Panc1 (cell line): ENCODE data around the gene ZFYVE26. TPM values are rescaled to one million over a fixed set of nuclear protein-coding genes. Genes with fewer than 3 reads are reported as not detected.

Experiments used
- ATAC-seq: fragments of 200-7000 bp; cut with Tn5 transposase; 2 replicates; pipeline ENCODE4 v1.9.1; 2020; ENCODE audit warnings: mild to moderate bottlenecking, moderate library complexity
- BruUV-seq: library from RNA; stranded (reverse); fragments of 400-500 nt; replicated peaks from 2 replicates; lab custom pipeline; 2021; lab: Mats Ljungman, UMichigan
- CTCF ChIA-PET: fragments of 300-600 bp; sonication (Branson Sonifier 250); formaldehyde crosslinking; loops from one replicate; lab custom pipeline; 2022; ENCODE audit warnings: antibody characterized with exemption; lab: Charles Lee
- POLR2A ChIA-PET: fragments of 300-600 bp; sonication (Branson Sonifier 250); formaldehyde crosslinking; loops from one replicate; lab custom pipeline; 2022; ENCODE audit warnings: antibody characterized with exemption; lab: Charles Lee
- DNase-seq: peaks from one replicate; pipeline ENCODE4 v3.0.0-alpha.2; 2010; ENCODE audit warnings: low read depth, low spot score
- H3K27ac ChIP-seq: 2 replicates; pipeline ENCODE4 v1.5.1; 2011; ENCODE audit warnings: mild to moderate bottlenecking, low read length, inconsistent platforms
- H3K27me3 ChIP-seq: fragments of 200-500 bp; sonication (Bioruptor generic); 2 replicates; pipeline ENCODE4 v1.6.0; 2014; ENCODE audit warnings: low read length, inconsistent platforms; ENCODE audit not compliant: control insufficient read depth, insufficient read depth
- H3K36me3 ChIP-seq: fragments of 200-500 bp; sonication (Bioruptor generic); 2 replicates; pipeline ENCODE4 v1.5.1; 2014; ENCODE audit warnings: inconsistent platforms, mild to moderate bottlenecking, low read length, moderate library complexity; ENCODE audit not compliant: control insufficient read depth, insufficient read depth
- H3K4me1 ChIP-seq: 2 replicates; pipeline ENCODE4 v1.5.1; 2011; ENCODE audit warnings: inconsistent platforms, mild to moderate bottlenecking, low read length, moderate library complexity; ENCODE audit not compliant: control insufficient read depth, insufficient read depth
- H3K4me3 ChIP-seq, 2 experiments: 2 replicates each; pipeline ENCODE4 v1.5.1; 2011 to 2012; ENCODE audit warnings: low read depth in 2 of 2, low read length in 2 of 2, mild to moderate bottlenecking in 2 of 2, inconsistent platforms in 1 of 2, moderate library complexity in 1 of 2
- H3K9me3 ChIP-seq: fragments of 200-500 bp; sonication (Bioruptor generic); 2 replicates; pipeline ENCODE4 v1.5.1; 2014; ENCODE audit warnings: low read depth, mild to moderate bottlenecking, inconsistent platforms, low read length, moderate library complexity; ENCODE audit not compliant: control insufficient read depth, insufficient read depth
- POLR2AphosphoS5 ChIP-seq: IDR thresholded peaks from 2 replicates; pipeline ENCODE4 v1.6.1; 2012; ENCODE audit warnings: mild to moderate bottlenecking, low read depth, low read length, moderate library complexity
- SIN3A ChIP-seq: IDR thresholded peaks from 2 replicates; pipeline ENCODE4 v1.6.1; 2012; ENCODE audit warnings: low read depth, mild to moderate bottlenecking, low read length, moderate library complexity, borderline replicate concordance; ENCODE audit not compliant: insufficient read depth
- TCF7L2 ChIP-seq: IDR thresholded peaks from 2 replicates; pipeline ENCODE4 v1.6.1; 2011; ENCODE audit warnings: mild to moderate bottlenecking, low read depth, low read length, inconsistent platforms
- in situ Hi-C: cut with HindIII; loops from 2 replicates; pipeline ENCODE4 v1.10.0; 2016; ENCODE audit warnings: low sequenced_read_pairs, low pct_unique_long_range_greater_than_20kb
- intact Hi-C: fragments of 100-400 bp; cut with micrococcal nuclease; formaldehyde crosslinking; loops from one replicate; pipeline ENCODE4 v1.10.0; 2022; ENCODE audit not compliant: unreplicated experiment
- total RNA-seq: library from RNA; stranded (reverse); gene quantifications from one replicate; pipeline ENCODE4 v1.2.1, GENCODE V29; 2021; ENCODE audit not compliant: unreplicated experiment
- TF ChIP-seq, protein P1 (sequence below), 2 experiments: IDR thresholded peaks; 2 replicates each; pipeline ENCODE4 v1.6.1; 2011 to 2012; ENCODE audit warnings: low read depth in 2 of 2, control low read depth in 1 of 2, low read length in 1 of 2, mild to moderate bottlenecking in 1 of 2, moderate library complexity in 1 of 2; ENCODE audit not compliant: insufficient read depth in 1 of 2
- TF ChIP-seq, protein P2 (sequence below): fragments of 450-650 bp; IDR thresholded peaks from 2 replicates; pipeline ENCODE4 v1.5.1; 2017; ENCODE audit warnings: mild to moderate bottlenecking

The ZFYVE26 gene
- total RNA-seq, 1 experiment from 2014 or later: 17.3 TPM

DNA sequence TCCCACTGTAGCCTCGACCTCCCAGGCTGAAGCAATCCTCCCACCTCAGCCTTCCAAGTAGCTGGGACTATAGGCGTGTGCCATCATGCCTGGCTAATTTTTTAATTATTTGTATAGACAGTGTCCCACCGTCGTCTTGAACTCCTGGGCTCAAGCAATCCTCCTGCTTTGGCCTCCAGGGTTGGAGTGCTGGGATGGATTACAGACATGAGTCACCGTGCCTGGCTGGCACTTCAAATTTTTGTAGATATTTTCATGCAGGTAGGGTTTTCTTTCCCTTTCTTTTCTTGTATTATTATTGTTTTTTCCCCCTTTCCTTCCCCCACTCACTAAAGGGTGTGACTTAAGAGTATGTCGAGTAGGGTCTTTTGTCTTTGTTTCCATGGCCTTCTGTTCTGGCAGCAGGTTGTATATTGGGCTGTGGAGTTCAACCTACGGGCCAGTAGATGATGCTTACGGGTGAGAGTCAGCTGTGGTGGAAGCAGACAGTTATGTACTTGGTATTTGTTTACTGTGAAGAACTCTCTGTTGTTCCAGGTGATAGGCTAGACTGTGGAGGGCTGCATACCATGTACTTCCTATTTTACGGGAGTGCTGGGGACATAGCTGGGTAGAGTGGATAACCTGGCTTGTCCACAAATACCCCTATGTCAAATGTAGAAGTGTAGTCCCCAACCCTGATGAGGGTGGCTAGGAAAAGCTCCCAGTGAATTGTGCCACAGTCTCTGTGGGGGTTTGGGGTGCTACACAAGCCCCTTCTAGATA lies 33.9 kb upstream of the ZFYVE26 start:
- ATAC-seq (no peak), DNase-seq (no peak)
- TF ChIP-seq SIN3A (no peak), POLR2AphosphoS5 (no peak), TCF7L2 (no peak)
- TF ChIP-seq, protein P1, sequence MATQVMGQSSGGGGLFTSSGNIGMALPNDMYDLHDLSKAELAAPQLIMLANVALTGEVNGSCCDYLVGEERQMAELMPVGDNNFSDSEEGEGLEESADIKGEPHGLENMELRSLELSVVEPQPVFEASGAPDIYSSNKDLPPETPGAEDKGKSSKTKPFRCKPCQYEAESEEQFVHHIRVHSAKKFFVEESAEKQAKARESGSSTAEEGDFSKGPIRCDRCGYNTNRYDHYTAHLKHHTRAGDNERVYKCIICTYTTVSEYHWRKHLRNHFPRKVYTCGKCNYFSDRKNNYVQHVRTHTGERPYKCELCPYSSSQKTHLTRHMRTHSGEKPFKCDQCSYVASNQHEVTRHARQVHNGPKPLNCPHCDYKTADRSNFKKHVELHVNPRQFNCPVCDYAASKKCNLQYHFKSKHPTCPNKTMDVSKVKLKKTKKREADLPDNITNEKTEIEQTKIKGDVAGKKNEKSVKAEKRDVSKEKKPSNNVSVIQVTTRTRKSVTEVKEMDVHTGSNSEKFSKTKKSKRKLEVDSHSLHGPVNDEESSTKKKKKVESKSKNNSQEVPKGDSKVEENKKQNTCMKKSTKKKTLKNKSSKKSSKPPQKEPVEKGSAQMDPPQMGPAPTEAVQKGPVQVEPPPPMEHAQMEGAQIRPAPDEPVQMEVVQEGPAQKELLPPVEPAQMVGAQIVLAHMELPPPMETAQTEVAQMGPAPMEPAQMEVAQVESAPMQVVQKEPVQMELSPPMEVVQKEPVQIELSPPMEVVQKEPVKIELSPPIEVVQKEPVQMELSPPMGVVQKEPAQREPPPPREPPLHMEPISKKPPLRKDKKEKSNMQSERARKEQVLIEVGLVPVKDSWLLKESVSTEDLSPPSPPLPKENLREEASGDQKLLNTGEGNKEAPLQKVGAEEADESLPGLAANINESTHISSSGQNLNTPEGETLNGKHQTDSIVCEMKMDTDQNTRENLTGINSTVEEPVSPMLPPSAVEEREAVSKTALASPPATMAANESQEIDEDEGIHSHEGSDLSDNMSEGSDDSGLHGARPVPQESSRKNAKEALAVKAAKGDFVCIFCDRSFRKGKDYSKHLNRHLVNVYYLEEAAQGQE (IDR thresholded peaks at IDR 0.05; ENCODE audit: insufficient read depth in 1 of 2, low read depth in 2 of 2, low read length in 1 of 2): no peak
- TF ChIP-seq, protein P2, sequence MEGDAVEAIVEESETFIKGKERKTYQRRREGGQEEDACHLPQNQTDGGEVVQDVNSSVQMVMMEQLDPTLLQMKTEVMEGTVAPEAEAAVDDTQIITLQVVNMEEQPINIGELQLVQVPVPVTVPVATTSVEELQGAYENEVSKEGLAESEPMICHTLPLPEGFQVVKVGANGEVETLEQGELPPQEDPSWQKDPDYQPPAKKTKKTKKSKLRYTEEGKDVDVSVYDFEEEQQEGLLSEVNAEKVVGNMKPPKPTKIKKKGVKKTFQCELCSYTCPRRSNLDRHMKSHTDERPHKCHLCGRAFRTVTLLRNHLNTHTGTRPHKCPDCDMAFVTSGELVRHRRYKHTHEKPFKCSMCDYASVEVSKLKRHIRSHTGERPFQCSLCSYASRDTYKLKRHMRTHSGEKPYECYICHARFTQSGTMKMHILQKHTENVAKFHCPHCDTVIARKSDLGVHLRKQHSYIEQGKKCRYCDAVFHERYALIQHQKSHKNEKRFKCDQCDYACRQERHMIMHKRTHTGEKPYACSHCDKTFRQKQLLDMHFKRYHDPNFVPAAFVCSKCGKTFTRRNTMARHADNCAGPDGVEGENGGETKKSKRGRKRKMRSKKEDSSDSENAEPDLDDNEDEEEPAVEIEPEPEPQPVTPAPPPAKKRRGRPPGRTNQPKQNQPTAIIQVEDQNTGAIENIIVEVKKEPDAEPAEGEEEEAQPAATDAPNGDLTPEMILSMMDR: no peak
- H3K9me3 ChIP-seq: no peaks in the 10 kb centered on the region
- in situ Hi-C loops: no loop called here
- H3K27me3 ChIP-seq: no peaks in the 10 kb centered on the region
- no peaks in the 10 kb centered on the region for H3K36me3 ChIP-seq
- no TSS peak for BruUV-seq
- ChIA-PET CTCF (no interaction called here), POLR2A (interaction anchor here (0.5 kb wide), 1 partner anchor 763 kb away, joined by 4 read pairs; no protein-coding TSS in a partner anchor)
- H3K4me3 ChIP-seq: no peak overlapping the region
- H3K4me1 ChIP-seq: no peaks in the 10 kb centered on the region
- no peak overlapping the region for H3K27ac ChIP-seq
- intact Hi-C loops: no loop called here

DNA sequence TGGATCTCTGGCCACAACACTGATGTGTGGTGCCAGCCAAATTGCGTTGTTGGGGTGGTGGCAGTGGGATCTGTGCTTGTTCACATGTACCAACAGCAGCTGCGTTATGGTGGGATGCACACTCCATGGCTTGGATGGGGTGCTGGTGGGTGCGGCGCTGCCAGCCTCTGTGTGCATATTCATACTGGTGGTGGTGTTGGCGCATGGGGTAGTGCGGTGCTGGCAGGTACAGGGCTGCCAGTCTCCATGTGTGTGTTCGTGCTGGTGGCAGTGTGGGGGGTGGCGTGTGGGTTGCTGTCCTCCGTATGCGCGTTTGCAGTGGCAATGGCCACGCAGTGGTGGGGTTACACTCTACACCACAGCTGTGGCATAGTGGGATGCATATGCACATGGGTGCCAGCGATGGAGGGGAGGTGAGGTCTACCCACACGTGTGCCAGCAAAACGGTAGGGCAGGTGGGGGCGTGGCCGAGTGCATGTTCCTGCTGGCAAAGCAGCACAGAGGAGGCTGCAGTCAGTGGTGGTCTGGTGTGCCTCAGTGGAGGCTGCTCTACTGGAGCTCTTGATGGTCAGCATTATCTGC lies 29.7 kb upstream of the ZFYVE26 start:
- POLR2A ChIA-PET: no interaction called here
- Histone ChIP-seq H3K4me3 (no peak overlapping the region), H3K27me3 (no peaks in the 10 kb centered on the region), H3K27ac (no peak overlapping the region), H3K9me3 (no peaks in the 10 kb centered on the region), H3K4me1 (no peaks in the 10 kb centered on the region), H3K36me3 (no peaks in the 10 kb centered on the region)
- ATAC-seq (no peak), DNase-seq (no peak)
- in situ Hi-C loops (no loop called here), intact Hi-C loops (no loop called here)
- CTCF ChIA-PET: no interaction called here
- no TSS peak for BruUV-seq
- TF ChIP-seq, protein P2: no peak
- TF ChIP-seq TCF7L2 (no peak), SIN3A (no peak), POLR2AphosphoS5 (no peak)
- TF ChIP-seq, protein P1 (IDR thresholded peaks at IDR 0.05; ENCODE audit: insufficient read depth in 1 of 2, low read depth in 2 of 2, low read length in 1 of 2): no peak
